Activated T-helper 17 cell treated with anti-CD3 and anti-CD28 coated beads, Interleukin-2, amount 50 U/mL, for 72 hours (primary cell): ENCODE measurements around the gene RAB10. TPM values are rescaled to one million over a fixed set of nuclear protein-coding genes. Genes with fewer than 3 reads are reported as not detected.
"Not testable (repeated sequence)": the region's sequence is repeated elsewhere in the genome, so short reads cannot be mapped to it uniquely, and the experiment has no call there.

Experiments used
- ATAC-seq: fragments of 150-1000 bp; cut with Tn5 transposase; replicated peaks from 2 replicates; pipeline ENCODE4 v1.10.0; 2021; ENCODE audit warnings: mild to moderate bottlenecking, moderate library complexity
- H3K27ac Mint-ChIP-seq: one replicate; pipeline ENCODE4 v1.8.0; 2022; ENCODE audit warnings: mixed read lengths
- H3K27me3 Mint-ChIP-seq: one replicate; pipeline ENCODE4 v1.8.0; 2022; ENCODE audit warnings: mixed read lengths
- H3K36me3 Mint-ChIP-seq: one replicate; pipeline ENCODE4 v1.8.0; 2022; ENCODE audit warnings: low read depth, mild to moderate bottlenecking, mixed read lengths
- H3K4me1 Mint-ChIP-seq: one replicate; pipeline ENCODE4 v1.8.0; 2022; ENCODE audit warnings: mixed read lengths
- H3K4me3 Mint-ChIP-seq: one replicate; pipeline ENCODE4 v1.8.0; 2022; ENCODE audit warnings: mild to moderate bottlenecking, mixed read lengths
- H3K9me3 Mint-ChIP-seq: one replicate; pipeline ENCODE4 v1.8.0; 2022; ENCODE audit warnings: mixed read lengths
- total RNA-seq, 2 donors: library from RNA; stranded (reverse); gene quantifications; one replicate each; pipeline ENCODE4 v1.2.3, GENCODE V29; 2022

RAB10 gene
- total RNA-seq, 2 donors from 2014 or later = 68.5 to 107 TPM

DNA sequence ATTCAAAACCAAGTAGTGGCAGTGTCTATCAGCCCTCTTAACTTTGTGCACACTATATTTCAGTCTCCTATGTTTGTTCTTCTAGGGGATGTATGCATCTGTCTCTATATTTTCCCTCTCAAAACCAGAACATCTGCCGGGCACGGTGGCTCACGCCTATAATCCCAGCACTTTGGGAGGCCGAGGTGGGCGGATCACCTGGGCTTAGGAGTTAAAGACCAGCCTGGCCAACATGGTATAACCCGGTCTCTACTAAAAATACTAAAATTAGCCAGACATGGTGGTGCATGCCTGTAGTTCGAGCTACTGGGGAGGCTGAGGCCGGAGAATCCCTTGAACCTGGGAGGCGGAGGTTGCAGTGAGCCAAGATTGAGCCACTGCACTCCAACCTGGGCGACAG, 129.1 kb downstream of the RAB10 start:
- no peak for ATAC-seq
- H3K36me3 Mint-ChIP-seq = no peaks in the 10 kb centered on the region
- no peak overlapping the region for H3K27ac Mint-ChIP-seq
- no peaks in the 10 kb centered on the region for H3K27me3 Mint-ChIP-seq
- no peaks in the 10 kb centered on the region for H3K4me1 Mint-ChIP-seq
- H3K4me3 Mint-ChIP-seq = no peak overlapping the region
- H3K9me3 Mint-ChIP-seq = no peaks in the 10 kb centered on the region

DNA sequence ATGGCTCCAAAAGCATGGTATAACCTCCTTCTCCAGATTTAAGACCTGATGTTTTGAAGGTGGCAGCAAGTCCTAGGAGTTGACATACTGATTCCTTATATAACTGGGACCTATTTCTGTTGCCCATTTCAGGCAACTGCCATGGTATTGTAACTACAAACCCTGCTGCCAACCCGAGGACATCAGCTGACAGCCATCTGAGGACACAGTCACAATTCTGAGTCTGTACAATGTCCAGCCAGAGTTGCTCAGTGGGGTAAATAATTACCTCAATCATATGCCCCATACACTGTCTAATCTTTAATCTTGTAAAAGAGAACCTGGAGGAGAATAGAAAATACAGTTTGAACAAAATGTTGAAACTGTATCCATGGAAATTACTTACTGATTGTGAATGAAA, 130.3 kb downstream of the RAB10 start:
- no peaks in the 10 kb centered on the region for H3K4me1 Mint-ChIP-seq
- no peaks in the 10 kb centered on the region for H3K36me3 Mint-ChIP-seq
- H3K4me3 Mint-ChIP-seq = no peak overlapping the region
- no peaks in the 10 kb centered on the region for H3K9me3 Mint-ChIP-seq
- no peaks in the 10 kb centered on the region for H3K27me3 Mint-ChIP-seq
- no peak overlapping the region for H3K27ac Mint-ChIP-seq
- ATAC-seq = no peak

DNA sequence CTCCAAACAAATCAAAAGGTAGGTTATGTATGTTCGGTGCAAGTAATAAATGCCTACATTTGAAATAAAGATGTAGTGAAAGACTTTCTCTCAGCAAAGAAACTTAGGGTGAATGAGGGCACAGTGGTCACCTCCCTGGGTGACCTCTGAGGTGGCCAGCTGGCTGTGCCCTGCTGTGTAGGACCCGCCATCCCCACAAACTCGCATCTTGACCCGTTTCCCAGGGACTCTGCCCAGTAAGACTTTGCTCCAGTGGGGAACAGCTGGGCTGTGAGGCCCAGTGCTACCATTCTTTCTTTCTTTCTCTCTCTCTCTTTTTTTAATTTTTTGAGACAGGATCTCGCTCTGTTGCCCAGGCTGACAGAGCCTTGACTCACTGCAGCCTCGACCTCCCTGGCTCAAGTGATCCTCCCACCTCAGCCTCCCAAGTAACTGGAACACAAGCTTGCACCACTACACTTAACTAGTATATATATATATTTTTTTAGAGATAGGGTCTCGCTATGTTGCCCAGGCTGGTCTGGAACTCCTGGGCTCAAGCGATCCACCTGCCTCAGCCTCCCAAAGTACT, 130.8 kb downstream of the RAB10 start:
- Mint-ChIP-seq H3K36me3 (no peaks in the 10 kb centered on the region), H3K27ac (no peak overlapping the region), H3K27me3 (no peaks in the 10 kb centered on the region), H3K4me3 (no peak overlapping the region), H3K9me3 (no peaks in the 10 kb centered on the region), H3K4me1 (no peaks in the 10 kb centered on the region)
- no peak for ATAC-seq

DNA sequence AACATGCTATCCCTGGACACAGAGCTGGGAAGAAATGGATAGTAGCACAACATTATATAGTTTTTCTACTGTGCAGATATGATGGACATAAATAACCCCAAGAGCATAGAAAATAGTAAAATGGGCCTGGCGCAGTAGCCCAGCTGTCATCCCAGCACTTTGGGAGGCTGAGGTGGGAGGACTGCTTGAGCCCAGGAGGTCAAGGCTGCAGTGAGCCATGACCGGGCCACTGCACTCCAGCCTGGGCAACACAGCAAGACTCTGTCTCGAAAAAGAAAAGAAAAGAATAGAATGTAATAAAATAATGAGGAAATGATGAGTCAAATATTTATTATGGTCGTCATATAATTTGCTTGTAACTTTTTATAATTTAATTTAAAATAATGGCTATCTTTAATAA, 131.5 kb downstream of the RAB10 start:
- H3K27ac Mint-ChIP-seq = no peak overlapping the region

DNA sequence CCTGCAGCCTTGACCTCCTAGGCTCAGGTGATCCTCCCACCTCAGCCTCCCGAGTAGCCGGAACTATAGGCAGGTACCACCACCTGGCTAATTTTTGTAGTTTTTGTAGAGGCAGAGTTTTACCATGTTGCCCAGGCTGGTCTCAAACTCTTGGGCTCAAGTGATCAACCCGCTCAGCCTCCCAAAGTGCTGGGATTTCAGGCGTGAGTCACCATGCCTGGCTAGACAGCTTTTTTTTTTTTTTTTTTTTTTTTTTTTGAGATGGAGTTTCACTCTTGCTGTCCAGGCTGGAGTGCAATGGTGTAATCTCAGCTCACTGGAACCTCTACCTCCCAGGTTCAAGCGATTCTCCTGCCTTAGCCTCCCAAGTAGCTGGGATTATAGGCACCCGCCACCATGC, 132.7 kb downstream of the RAB10 start:
- H3K27ac Mint-ChIP-seq, H3K36me3 Mint-ChIP-seq, H3K4me3 Mint-ChIP-seq, ATAC-seq, H3K4me1 Mint-ChIP-seq, H3K9me3 Mint-ChIP-seq, H3K27me3 Mint-ChIP-seq: not testable (repeated sequence)

More for the DNA sequence above, 131.5 kb downstream of the RAB10 start:
- ATAC-seq = no peak
- no peak overlapping the region for H3K4me3 Mint-ChIP-seq
- no peaks in the 10 kb centered on the region for H3K36me3 Mint-ChIP-seq
- H3K4me1 Mint-ChIP-seq = no peaks in the 10 kb centered on the region
- H3K9me3 Mint-ChIP-seq = no peaks in the 10 kb centered on the region
- H3K27me3 Mint-ChIP-seq = no peaks in the 10 kb centered on the region

DNA sequence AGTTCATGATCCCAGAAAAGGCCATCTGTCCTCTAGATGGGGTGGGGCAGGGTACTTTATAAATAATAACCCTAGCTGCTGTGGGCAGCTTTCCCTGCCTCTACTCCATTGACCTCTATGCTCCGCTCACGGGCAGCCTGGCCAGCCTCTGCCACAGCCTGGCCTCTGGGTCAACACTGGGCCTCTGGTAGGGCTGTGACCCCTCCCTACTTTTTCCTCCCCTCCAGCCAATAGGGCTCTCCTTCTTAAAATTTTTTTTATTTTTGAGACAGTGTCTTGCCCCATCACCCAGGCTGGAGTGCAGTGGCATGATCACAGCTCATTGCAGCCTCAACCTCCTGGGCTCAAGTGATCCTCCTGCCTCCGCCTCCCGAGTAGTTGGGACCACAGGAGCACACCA, 134.9 kb downstream of the RAB10 start:
- H3K4me3 Mint-ChIP-seq = no peak overlapping the region
- peaks cover 5% of the 10 kb centered on the region for H3K4me1 Mint-ChIP-seq
- H3K36me3 Mint-ChIP-seq = peaks cover 11% of the 10 kb centered on the region
- no peak overlapping the region for H3K27ac Mint-ChIP-seq
- no peaks in the 10 kb centered on the region for H3K9me3 Mint-ChIP-seq
- ATAC-seq = no peak
- peaks cover 10% of the 10 kb centered on the region for H3K27me3 Mint-ChIP-seq

DNA sequence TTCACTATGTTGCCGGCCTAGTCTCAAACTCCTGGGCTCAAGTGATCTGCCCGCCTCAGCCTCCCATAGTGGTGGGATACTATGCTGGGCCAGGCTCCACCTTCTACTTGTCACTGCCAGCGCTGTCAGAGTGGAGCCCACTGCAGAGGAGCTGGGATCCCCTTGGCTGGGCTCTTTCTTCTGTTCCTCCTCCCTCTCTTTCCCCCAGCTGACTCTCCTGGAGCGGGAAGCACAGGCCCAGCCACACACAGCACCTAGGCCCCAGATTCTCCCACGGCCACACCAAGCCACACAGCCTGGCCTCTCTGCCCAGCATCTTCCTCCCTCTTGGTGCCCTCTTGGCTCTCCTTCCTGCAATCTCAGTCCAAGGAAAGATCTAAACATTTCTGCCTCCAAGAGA, 135.3 kb downstream of the RAB10 start:
- Mint-ChIP-seq H3K9me3 (no peaks in the 10 kb centered on the region), H3K4me1 (peaks cover 5% of the 10 kb centered on the region), H3K27ac (no peak overlapping the region), H3K4me3 (no peak overlapping the region), H3K36me3 (peaks cover 11% of the 10 kb centered on the region), H3K27me3 (peaks cover 12% of the 10 kb centered on the region)
- no peak for ATAC-seq

DNA sequence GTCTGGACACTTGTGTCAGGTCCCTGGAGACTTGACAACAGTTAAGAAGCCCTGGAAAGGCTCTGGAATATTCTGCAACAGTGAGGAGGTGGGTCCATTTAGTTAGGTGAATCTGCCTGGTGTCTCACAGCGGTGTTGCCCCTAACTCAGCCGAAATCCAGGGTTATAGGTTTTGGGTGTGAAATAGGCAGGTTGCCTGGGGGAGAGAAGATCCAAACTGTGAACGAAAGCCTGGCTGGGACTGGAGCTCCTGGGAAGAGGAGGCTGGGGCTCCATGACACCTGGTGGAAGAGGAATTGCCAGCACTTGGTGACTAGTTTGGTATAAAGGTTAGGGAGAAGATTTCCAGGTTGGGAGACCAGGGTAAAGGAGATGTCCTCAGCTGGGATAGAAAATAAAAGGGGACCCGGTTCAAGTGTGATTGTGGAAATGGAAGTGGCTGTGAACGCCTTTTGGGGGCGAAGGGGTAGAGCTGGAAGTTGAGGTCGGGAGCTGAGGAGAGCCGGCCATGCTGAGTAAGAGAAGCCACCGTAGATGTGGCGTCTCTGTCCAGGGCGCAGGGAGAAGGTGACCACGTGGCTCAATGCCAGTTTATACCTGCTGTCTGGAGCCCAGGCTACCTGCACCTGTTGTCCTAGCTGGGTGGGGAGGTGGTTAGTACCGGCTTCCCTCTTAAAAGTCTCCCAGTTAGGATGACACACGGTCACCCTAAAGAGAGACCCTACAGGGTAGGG, 136.0 kb downstream of the RAB10 start:
- H3K9me3 Mint-ChIP-seq = no peaks in the 10 kb centered on the region

DNA sequence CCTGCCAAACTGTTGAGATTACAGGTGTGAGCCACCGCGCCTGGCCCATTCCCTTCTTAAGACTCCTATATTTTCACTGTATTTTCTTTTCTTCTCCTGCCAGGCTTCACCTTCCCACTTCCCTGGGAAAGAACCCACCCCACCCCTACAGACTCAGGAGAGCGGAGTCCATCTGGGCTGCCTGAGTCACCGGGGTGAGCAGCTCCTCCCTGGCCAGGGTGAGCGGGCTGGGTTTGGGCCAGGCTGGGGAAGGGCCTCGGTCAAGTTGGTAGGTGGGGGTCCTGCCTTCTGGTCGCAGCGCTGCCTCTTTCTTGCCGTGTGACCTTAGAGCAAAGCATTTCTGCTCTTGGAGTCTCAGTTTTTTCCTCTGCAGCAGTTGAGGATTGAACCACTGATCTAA, 136.9 kb downstream of the RAB10 start:
- Mint-ChIP-seq H3K4me1 (peaks cover 5% of the 10 kb centered on the region), H3K9me3 (no peaks in the 10 kb centered on the region), H3K4me3 (no peak overlapping the region), H3K27ac (no peak overlapping the region), H3K27me3 (peaks cover 21% of the 10 kb centered on the region), H3K36me3 (peaks cover 11% of the 10 kb centered on the region)
- no peak for ATAC-seq

More for the DNA sequence above, 136.0 kb downstream of the RAB10 start:
- peaks cover 18% of the 10 kb centered on the region for H3K27me3 Mint-ChIP-seq
- peaks cover 5% of the 10 kb centered on the region for H3K4me1 Mint-ChIP-seq
- peaks cover 11% of the 10 kb centered on the region for H3K36me3 Mint-ChIP-seq
- no peak for ATAC-seq
- no peak overlapping the region for H3K4me3 Mint-ChIP-seq
- no peak overlapping the region for H3K27ac Mint-ChIP-seq

DNA sequence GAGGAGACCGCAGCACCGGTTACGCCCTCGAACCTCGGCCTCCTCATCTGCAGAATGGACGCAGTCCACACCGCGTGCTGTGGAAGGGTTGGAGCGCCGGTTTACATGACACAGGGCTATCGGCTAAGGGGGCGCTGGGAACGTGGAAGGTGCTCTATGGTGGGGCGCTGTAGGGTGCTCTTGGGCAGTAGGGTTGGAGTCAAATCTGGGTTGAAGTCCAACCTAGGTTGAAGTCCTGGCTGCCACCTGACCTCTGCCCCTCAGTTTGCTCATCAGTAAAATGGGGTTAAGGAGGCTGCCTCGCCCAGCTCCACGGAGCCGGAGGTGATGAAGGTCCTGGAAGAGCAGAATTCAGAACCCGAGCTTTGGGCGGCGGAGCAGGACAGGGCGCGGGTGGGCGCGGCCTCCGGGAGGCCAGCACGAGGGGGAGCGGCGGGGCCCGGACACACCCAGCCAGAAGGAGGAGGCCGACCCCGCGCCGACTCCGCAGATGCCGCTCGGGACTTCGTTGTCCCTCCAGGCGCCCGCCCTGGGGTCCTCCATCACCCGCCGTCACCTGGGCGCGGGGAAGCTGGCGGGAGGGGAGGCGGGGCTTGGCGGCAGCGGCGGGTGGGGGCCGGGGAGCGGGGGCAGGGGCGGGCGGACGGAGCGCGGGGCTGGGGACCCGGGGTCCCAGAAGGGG, 138.4 kb downstream of the RAB10 start:
- H3K27me3 Mint-ChIP-seq = peaks cover 25% of the 10 kb centered on the region
- peaks cover 5% of the 10 kb centered on the region for H3K4me1 Mint-ChIP-seq
- H3K4me3 Mint-ChIP-seq = peak overlapping the region; percentile 79
- peak; percentile 13 for ATAC-seq
- no peaks in the 10 kb centered on the region for H3K9me3 Mint-ChIP-seq
- peak overlapping the region; percentile 48 for H3K27ac Mint-ChIP-seq
- peaks cover 11% of the 10 kb centered on the region for H3K36me3 Mint-ChIP-seq

DNA sequence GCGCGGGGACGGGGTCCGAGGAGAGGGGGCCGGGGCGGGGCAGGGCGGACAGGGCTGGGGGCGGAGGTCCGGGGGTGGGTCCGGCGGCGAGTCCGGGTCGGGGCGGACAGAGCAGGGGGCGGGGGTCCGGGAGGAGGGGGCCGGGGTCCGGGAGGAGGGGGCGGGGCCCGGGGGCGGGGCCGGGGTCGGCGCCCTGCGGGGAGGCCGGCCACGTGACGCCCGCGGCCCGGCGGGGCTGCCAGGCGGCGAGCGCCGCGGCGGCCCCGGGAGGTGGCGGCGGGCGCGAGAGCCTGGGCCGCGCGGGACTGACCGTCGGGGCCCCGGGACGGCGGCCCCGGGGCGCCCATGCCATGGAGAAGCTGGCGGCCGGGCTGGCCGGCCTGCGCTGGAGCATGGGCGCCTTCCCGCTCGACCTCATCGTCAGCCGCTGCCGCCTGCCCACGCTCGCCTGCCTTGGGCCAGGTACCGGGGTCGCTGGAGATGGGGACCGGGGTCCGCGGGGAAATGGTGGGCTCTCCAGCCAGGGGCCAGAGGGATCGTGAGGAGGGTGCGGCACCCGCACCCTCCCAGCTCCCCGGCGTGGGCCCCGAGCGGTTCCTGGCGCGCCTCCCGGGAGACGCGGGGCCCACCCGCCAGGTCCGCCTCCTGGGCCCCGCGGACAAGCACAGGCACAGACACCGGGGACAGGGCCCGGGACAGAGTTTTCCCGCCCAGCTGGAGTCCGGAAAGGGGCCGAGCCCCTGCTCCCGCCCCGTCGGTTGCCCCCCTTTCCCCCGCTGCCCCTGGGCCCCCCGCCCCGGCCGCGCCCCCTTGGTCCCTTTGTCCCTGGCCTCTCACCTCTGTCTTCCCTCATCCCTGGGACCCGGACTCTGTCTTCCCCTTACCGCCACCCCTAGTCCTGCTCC, 139.2 kb downstream of the RAB10 start, which contains the start of gene GAREM2:
Gene GAREM2, plus strand, starts transcription at position 218 of the 905 bp plus-strand sequence. Its CDS starts 133 bp downstream, at position 351.
- Mint-ChIP-seq H3K36me3 (peaks cover 11% of the 10 kb centered on the region), H3K4me1 (peaks cover 5% of the 10 kb centered on the region), H3K27me3 (peaks cover 25% of the 10 kb centered on the region), H3K9me3 (no peaks in the 10 kb centered on the region), H3K4me3 (peak within 1 kb of the TSS; percentile 79), H3K27ac (peak within 1 kb of the TSS; percentile 48)
- ATAC-seq = peak; percentile 34

DNA sequence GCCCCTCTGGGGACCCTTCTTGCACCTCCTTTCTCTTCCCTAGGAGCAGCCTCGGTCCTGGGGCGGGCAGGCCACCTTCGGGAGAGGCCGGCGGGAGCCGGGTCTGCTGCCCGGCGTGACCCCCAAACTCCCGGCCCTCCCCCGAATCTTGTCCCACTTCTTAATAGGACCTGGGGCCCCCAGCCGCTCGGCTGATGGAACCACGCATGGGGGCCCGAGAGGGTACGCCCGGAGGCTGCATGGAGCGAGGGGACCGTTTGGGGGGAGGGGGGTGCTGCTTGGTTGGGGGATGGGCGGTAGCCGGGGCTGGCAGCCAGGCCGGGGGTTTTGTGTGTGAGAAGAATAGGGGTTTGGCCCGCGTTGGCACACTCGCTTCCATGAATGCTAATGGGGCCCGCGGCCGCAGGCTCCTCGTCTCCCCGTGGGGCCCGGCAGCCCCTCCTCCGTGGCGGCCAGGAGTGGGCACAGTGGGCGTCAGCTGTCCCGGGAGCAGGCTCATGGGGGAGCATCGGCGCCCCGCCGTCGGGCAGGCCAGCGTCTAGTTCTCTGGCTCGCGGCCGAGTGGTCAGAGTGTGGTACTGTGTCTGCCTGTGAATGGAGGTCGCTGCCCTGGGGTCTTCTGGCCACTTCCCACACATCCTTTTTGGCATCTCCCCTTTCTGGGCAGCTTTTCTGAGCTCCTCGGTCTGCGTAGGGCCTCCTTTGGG, 140.0 kb downstream of the RAB10 start:
- Mint-ChIP-seq H3K9me3 (no peaks in the 10 kb centered on the region), H3K4me1 (peaks cover 5% of the 10 kb centered on the region), H3K36me3 (peaks cover 11% of the 10 kb centered on the region), H3K4me3 (peak overlapping the region; percentile 57), H3K27me3 (peaks cover 25% of the 10 kb centered on the region), H3K27ac (no peak overlapping the region)
- no peak for ATAC-seq

DNA sequence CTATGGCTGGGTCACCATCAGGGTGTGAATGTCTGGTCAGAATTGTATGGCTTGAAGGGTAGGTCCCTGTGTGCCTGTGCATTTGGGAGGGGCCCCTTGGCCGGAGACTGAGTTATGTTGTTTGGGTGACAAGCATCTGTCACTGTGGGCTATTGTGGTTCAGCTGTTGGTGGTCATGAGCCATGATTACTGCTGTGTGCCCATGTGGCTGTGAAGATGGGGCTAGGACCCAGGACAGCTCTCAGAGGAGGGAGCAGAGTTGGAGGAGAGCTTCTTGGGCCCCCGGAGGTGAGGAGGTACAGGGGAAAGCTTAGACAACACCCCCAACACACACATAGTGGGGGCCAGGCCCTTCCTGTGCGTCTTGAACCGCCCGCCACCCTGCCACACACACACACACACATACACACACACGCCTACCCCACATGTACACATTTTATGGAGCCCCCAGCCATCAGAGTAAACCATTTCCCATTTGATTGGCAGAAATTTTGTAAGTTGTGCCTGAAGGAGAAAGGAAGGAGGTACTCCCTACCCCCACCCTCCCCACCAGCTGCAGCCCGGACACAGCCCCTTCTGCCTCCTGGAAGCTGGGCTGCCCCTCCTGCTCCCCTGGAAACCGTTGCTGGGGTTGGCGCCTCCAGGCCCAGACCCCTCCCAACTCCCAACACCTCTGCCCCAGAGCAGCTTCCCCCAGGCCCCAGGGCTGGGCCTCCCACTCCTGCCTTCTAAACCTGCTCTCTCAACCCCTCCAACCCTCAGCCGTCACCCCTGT, 141.0 kb downstream of the RAB10 start:
- peak; percentile 13 for ATAC-seq

More for the DNA sequence above, 141.0 kb downstream of the RAB10 start:
- Mint-ChIP-seq H3K4me3 (peak overlapping the region; percentile 57), H3K27me3 (peaks cover 27% of the 10 kb centered on the region), H3K9me3 (no peaks in the 10 kb centered on the region), H3K27ac (no peak overlapping the region), H3K4me1 (peaks cover 9% of the 10 kb centered on the region), H3K36me3 (peaks cover 11% of the 10 kb centered on the region)
